ENCODE results near the gene LRRC4. TPM values are rescaled to one million over a fixed set of nuclear protein-coding genes. Genes with fewer than 3 reads are reported as not detected.

Gene LRRC4
- total RNA-seq, 1 experiment from 2014 or later: 0.26 TPM

GRCh38 chr7:128045158-128045557 lies 13.9 kb upstream of the LRRC4 start:
- POLR2A ChIA-PET (ENCODE audit: unreplicated experiment): no interaction called here

DNA sequence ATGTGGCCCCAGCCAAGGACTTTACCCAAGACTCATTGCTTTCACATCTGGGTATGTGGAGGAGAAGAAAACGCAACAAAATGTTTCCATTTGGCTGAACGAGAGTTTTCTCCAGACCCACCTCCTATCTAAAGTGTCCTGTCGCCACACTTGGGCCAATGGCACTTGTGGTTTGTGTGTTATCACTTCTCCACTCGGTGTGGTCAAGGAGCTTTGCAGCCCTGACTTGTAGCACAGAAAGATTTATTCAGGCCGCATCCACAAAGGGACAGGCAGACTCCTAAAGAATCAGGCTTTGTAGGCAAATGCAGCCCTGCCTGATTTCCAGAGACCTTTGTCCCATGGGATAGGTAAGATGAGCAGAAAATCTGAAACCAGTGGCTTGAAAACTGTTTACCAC lies 12.8 kb upstream of the LRRC4 start:
- ChIA-PET POLR2A (ENCODE audit: unreplicated experiment) (no interaction called here), CTCF (no interaction called here)
- DNase-seq: no peak
- no peak overlapping the region for H3K27ac ChIP-seq (ENCODE audit: low read length)
- TF ChIP-seq EZH2 (IDR thresholded peaks at IDR 0.05; ENCODE audit: low read length, unreplicated experiment): no peak
- no peak for TF ChIP-seq EZH2phosphoT487 (IDR thresholded peaks at IDR 0.05; ENCODE audit: borderline replicate concordance, low read length)
- TF ChIP-seq CTCF (conservative IDR thresholded peaks at IDR 0.05; ENCODE audit: low read depth, low read length): no peak
- BruUV-seq (replicated peaks): no TSS peak
- no peaks in the 10 kb centered on the region for H3K9me2 ChIP-seq (replicated peaks; ENCODE audit: low read length)
- peaks cover 9% of the 10 kb centered on the region; the same call in 1 of the 2 replicates for H4K20me1 ChIP-seq (ENCODE audit: low read length)
- no peak overlapping the region for H3K9ac ChIP-seq (ENCODE audit: low read length)
- ATAC-seq: no peak
- H3K27me3 ChIP-seq (ENCODE audit: low read length): no peaks in the 10 kb centered on the region
- H3K9me3 ChIP-seq (ENCODE audit: low read length): no peaks in the 10 kb centered on the region
- peaks cover 14% of the 10 kb centered on the region for H3K4me1 ChIP-seq (ENCODE audit: insufficient read depth, low read length)
- H3K36me3 ChIP-seq (ENCODE audit: low read depth, low read length): peaks cover 10% of the 10 kb centered on the region
- no peak overlapping the region for H3K4me2 ChIP-seq (ENCODE audit: low read length)
- H2AFZ ChIP-seq (ENCODE audit: low read length): no peak overlapping the region
- intact Hi-C loops (cut with micrococcal nuclease): no loop called here
- H3K4me3 ChIP-seq (ENCODE audit: low read length): no peak overlapping the region
- no peaks in the 10 kb centered on the region for H3K79me2 ChIP-seq (ENCODE audit: low read length)
- H3F3A ChIP-seq (ENCODE audit: low read length, unreplicated experiment): no peaks in the 10 kb centered on the region

More at GRCh38 chr7:128045158-128045557, 13.9 kb upstream of the LRRC4 start:
- Histone ChIP-seq H4K20me1 (ENCODE audit: low read length) (peaks cover 9% of the 10 kb centered on the region; the same call in 1 of the 2 replicates), H3K9me3 (ENCODE audit: low read length) (no peaks in the 10 kb centered on the region), H3K9me2 (replicated peaks; ENCODE audit: low read length) (no peaks in the 10 kb centered on the region), H3K9ac (ENCODE audit: low read length) (no peak overlapping the region), H3K27ac (ENCODE audit: low read length) (no peak overlapping the region), H3F3A (ENCODE audit: low read length, unreplicated experiment) (no peaks in the 10 kb centered on the region), H3K4me3 (ENCODE audit: low read length) (no peak overlapping the region), H3K4me1 (ENCODE audit: insufficient read depth, low read length) (peaks cover 14% of the 10 kb centered on the region), H3K36me3 (ENCODE audit: low read depth, low read length) (peaks cover 10% of the 10 kb centered on the region), H3K79me2 (ENCODE audit: low read length) (no peaks in the 10 kb centered on the region), H3K27me3 (ENCODE audit: low read length) (no peaks in the 10 kb centered on the region), H2AFZ (ENCODE audit: low read length) (no peak overlapping the region), H3K4me2 (ENCODE audit: low read length) (no peak overlapping the region)
- no TSS peak for BruUV-seq (replicated peaks)
- CTCF ChIA-PET: no interaction called here
- ATAC-seq (no peak), DNase-seq (no peak)
- TF ChIP-seq EZH2 (IDR thresholded peaks at IDR 0.05; ENCODE audit: low read length, unreplicated experiment): no peak
- TF ChIP-seq CTCF (conservative IDR thresholded peaks at IDR 0.05; ENCODE audit: low read depth, low read length): no peak
- intact Hi-C loops (cut with micrococcal nuclease): no loop called here

GRCh38 chr7:128042012-128042411 lies 10.8 kb upstream of the LRRC4 start:
- Histone ChIP-seq H3K36me3 (ENCODE audit: low read depth, low read length) (peaks cover 10% of the 10 kb centered on the region), H3K9me3 (ENCODE audit: low read length) (no peaks in the 10 kb centered on the region), H2AFZ (ENCODE audit: low read length) (no peak overlapping the region), H4K20me1 (ENCODE audit: low read length) (peaks cover 9% of the 10 kb centered on the region; the same call in 1 of the 2 replicates), H3K4me3 (ENCODE audit: low read length) (no peak overlapping the region), H3K9ac (ENCODE audit: low read length) (no peak overlapping the region), H3K4me1 (ENCODE audit: insufficient read depth, low read length) (peaks cover 14% of the 10 kb centered on the region), H3K27ac (ENCODE audit: low read length) (no peak overlapping the region), H3K79me2 (ENCODE audit: low read length) (no peaks in the 10 kb centered on the region), H3K4me2 (ENCODE audit: low read length) (no peak overlapping the region), H3K27me3 (ENCODE audit: low read length) (no peaks in the 10 kb centered on the region), H3K9me2 (replicated peaks; ENCODE audit: low read length) (no peaks in the 10 kb centered on the region), H3F3A (ENCODE audit: low read length, unreplicated experiment) (no peaks in the 10 kb centered on the region)
- TF ChIP-seq EZH2 (IDR thresholded peaks at IDR 0.05; ENCODE audit: low read length, unreplicated experiment) (no peak), EZH2phosphoT487 (IDR thresholded peaks at IDR 0.05; ENCODE audit: borderline replicate concordance, low read length) (no peak), CTCF (conservative IDR thresholded peaks at IDR 0.05; ENCODE audit: low read depth, low read length) (no peak)
- intact Hi-C loops (cut with micrococcal nuclease): no loop called here
- ChIA-PET POLR2A (ENCODE audit: unreplicated experiment) (no interaction called here), CTCF (interaction anchor here (0.5 kb wide), 1 partner anchor 170 kb away, joined by 5 read pairs; no protein-coding TSS in a partner anchor)
- ATAC-seq (no peak), DNase-seq (no peak)
- no TSS peak for BruUV-seq (replicated peaks)
